Activated CD8-positive, alpha-beta memory T cell treated with anti-CD3 and anti-CD28 coated beads, Interleukin-2, amount 50 U/mL, for 1 hour (primary cell): Measurements from ENCODE around the gene SHB.
"Not testable (repeated sequence)": the region's sequence is repeated elsewhere in the genome, so short reads cannot be mapped to it uniquely, and the experiment has no call there.

Experiments
- DNase-seq: peaks from one replicate; pipeline ENCODE4 v3.0.0-alpha.2; 2020; ENCODE audit errors: extremely low read depth

SHB gene

DNA sequence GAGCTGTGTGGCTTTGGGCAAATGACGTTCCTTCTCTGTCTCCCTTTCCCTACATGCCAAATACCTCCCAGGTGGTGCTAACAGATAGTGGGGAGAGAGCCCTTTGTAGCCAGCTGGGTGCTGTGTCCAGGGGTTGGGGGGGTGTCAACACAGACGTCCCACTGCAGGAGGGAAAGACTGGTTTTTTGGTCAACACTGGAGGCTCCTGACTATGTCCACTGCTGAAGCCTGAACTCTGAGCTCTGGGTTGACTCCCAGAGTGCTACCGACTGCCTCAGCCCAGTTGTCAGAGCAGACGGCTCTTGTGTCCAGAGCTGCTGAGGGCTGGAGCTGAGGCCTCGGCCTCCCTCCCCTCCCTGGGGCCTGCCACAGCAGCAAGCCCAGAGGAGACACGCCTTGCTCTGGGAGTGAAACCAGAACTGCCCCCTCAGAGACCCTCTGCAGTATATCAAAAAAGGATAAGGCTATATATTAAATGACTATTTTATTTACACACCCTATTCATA is 150.3 kb downstream of the SHB start:
- no peak for DNase-seq

DNA sequence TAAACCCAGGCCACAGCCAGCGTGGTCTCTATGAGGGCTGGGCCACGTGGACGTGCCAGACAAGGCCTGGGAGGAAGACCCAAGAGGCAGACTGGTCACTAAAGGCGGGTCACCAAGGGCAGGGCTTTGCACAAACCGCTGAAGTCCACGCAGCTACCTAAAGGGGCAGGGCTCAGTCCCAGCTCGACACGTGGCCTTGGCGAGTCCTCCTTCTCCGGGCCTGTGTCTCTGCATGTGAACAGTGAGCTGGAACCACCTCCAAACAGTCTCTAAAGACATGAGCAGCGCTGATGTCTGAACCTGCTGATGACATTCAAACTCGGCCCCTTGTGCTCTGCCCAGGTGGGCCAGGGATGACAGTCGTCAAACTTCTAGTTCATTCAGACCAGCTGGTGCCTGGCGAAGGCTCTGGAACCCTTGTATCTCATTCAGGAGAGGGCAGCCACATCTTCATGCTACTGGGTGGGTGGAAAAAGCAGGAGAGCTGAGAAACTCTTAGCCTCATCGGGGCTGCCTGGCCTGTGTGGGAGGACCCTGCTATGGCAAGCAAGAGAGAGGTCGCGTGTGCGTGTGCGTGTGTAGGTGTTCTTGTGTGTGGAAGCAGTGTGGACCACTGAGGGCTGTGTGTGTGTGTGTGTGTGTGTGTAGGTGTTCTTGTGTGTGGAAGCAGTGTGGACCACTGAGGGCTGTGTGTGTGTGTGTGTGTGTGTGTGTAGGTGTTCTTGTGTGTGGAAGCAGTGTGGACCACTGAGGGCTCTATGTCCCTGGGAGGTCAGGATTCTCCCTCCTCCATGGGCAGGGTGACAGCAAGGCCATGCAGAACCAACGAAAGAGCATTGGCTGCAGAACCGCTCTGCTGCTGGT is 151.0 kb downstream of the SHB start:
- no peak for DNase-seq

DNA sequence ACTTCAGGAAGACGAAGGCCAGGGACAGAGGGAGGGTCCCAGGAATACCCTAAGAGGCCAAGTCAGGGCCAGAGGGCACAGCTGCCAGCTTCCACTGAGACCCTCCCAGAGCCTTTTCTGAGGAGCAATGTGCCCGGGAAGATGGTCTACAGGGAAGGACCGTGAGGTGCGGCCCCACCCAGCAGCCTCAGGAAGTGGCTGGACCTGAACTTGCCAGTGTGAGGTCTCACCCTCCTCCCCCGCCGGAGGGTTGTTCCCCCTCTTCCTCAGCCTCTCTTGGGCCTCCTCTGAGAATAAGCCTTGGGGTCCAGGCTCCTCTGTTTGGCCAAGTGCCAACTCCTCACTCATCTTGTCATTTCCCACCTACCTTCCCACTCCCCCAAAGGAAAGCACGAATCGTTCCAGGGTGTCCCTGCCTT is 151.7 kb downstream of the SHB start:
- DNase-seq = no peak

DNA sequence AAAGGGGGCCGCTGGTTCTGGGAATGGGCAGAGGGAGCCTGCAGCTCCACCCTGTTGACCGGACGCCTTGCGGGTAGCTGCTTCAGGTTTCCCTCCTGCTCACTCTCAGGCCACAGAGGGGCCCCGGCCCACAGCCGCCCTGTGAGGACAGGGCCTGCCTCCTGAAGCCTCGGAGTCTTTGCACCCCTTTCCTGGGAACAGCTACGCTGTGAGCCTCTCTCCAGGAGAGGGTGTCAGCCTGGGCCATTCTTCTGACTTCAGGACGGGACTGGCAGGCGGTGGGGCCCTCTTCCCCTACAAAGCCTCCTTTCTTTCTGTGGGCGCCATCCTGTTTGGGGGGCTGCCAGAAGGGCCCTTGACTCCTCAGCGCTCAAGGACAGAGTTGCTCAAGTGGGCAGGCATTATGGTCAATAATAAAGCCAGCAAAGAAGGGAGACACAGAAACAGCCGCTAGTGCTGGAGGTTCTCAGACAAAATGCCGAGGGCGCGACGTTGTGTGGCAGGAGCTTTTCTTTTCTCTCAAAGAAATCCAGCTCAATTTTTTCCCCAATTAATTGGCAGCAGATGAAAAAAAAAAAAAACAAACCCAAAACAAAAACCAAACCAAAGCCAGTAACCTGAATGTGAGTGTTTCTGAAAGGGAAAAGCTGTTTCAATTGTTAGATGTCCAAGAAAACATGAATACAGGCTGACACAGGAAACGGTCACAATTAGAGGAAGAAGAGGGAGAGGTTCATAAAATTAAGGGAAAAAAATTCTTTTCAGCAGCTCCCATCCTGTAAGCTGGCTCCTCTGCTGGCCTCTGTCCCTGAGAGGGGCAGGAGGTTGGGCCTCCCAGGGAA is 152.3 kb downstream of the SHB start:
- DNase-seq = no peak

DNA sequence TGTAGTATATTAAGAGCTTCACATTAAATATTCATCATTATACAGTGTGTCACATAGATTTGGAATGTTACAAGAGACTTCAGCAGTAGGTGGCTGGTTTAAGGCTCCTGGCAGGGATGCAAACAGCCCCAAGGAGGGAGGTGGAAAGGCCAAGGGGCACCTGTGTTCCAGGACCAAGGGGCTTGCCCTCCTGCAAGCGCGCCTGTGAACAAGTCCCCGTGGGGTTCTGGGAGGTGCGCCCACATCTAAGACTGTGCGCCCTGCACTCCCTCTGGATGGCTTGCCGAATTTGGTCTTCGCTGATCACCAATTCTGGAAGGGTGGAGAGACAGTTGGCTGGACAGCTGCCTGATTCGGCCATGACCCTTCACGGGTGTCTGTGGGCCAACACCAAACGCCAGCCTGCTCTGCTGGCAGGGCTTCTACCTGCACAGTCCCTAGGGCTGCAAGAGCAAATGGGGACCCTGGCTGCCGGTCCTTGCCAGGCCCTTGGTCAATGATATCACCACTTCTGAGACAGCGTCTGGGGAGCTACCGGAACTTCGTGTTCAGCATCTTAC is 153.0 kb downstream of the SHB start:
- no peak for DNase-seq

DNA sequence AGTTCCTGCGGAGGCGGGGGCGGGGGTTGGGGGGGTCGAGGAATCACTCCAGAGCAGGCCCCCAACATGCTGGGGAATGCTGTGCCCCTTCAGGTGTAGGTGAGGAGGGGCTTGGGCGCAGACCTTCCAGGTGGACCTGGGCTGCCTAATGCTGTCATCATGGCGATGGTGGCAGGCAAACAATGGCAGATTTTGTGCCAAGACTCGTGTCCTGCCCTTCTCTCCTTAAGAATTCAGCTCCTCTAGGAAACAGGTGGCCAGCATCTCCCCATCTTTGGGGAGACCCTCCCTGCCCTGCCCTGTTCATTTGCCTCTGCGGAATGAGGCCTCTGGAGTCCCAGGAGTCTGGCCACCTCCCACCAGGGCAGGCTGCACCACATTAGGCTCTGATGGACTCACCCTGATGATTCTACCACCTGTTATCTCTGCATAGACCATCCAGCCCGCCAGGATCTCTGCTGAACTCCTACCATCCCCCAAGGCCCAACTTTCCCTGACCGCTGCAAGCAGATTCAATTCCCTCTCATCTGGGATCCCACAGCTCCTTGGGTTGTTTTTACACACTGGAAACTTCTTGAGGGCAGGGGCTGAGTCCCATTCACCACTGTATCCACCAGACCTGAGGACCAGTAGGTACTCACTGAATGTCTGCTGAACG is 154.2 kb downstream of the SHB start:
- DNase-seq = no peak

DNA sequence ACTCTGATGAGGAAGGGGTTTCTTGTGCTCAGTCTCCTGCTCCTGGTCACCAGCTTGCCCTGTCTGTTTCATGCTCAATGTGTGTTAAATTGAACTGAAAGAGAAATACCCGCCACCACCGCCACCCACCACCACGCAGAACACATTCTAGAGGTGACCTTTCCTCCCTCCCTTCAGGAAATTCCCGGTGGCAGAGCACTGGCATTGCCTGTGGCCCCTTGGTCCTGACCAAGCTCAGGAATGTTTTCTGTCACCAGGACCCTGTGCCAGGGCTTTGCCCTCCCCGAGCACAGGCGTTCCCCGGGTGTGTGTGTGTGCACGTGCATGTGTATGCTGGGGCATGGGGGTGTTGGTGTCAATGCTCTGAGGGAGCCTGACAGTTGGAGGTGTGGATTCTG is 154.9 kb downstream of the SHB start:
- DNase-seq = no peak

DNA sequence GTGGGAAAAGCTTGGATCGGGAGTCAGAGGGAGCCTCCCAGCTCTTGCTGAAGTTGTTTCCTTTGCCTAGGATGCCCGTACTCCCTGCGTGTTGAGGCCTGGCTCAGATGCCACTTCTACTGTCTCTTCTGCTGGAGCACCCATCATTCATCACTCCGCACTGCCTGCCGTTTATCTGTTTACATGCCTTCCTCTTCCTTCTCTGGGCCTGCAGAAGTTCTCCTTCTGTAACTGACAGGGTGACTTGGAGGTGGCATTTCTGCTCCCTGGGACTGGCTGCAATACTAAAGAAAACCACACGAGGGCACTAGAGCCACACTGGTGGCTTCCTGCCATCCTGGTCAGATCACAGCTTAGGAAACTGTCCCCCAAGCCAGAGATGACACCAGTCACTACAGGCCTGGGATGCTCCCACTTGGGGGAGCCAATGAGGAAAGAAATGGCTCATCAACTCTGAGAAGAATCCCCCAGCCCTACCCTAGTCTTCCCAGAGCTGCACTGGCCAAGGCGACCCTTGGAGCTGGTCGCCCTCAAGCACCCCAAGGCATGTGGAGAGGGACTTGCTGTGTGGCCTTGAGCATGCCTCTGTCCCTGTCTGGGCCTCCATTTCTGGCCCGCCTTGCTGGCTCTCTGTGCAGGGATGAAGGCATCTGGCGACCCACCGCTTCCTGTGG is 155.4 kb downstream of the SHB start:
- DNase-seq = peak; percentile 19

DNA sequence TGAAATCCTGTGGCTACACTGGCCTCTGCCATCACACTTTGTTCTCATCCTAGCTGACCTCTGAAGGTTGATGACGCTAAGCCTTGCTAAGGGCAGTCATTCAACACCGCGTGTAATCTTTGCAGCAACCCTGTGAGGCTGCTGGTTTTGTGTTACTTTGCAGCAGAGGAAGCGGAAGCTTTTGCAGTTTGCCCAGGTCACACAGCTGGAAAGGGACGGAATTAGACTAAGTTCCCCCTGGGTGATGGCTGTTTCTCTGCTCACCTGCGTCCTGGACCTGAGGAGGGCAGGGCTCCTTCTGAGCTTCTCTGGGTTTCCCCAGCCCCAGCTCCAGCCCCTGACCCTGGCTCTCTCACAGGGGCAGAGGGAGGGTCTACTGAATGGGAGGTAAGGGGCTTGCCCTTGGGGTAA is 157.8 kb downstream of the SHB start:
- DNase-seq = no peak

DNA sequence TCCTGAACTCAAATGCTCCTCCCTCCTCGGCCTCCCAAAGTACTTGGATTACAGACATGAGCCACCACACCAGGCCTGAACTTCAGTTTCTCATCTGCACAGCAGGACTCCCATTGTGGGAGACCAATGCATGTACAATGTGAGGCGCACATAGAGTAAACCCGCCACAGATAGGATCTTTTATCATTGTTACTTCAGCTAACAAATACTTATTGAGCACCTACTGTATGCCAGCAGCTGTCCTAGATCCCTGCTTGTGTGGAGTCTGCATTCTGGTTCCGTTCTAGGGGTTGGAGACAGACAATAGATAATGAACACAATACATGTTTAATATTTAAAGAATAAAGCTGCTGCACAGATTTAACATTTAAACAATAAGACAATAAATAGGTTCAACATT is 158.8 kb downstream of the SHB start:
- DNase-seq = no peak

DNA sequence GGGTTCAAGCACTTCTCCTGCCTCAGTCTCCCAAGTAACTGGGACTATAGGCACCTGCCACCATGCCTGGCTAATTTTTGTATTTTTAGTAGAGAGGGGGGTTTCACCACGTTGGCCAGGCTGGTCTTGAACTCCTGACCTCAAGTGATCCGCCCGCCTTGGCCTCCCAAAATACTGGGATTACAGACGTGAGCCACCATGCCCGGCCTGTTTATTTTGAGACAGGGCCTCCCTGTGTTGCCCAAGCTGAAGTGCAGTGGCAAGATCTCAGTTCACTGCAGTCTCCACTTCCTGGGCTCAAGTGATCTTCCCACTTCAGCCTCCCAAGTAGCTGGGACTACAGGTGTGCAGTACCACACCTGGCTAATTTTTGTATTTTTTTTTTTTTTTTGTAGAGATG is 159.2 kb downstream of the SHB start:
- DNase-seq = not testable (repeated sequence)

DNA sequence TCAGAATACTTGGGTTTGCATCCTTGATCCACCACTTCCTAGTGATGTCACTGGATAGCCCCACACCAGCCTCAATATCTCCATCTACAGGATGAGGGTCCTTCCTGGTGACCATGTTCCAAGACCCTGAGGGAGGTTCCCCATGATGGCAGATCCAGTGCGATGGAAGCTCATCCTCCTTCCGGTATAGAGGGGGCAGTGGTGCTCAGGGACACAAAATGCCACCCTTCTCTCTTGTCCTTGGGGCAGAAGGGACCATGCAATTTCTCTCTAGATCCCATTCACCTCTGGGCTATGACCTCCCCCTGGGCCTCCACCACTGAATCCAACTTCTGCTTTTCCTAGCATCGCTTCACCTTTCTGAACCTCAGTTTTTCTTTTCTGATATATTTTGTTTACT is 159.7 kb downstream of the SHB start:
- no peak for DNase-seq

DNA sequence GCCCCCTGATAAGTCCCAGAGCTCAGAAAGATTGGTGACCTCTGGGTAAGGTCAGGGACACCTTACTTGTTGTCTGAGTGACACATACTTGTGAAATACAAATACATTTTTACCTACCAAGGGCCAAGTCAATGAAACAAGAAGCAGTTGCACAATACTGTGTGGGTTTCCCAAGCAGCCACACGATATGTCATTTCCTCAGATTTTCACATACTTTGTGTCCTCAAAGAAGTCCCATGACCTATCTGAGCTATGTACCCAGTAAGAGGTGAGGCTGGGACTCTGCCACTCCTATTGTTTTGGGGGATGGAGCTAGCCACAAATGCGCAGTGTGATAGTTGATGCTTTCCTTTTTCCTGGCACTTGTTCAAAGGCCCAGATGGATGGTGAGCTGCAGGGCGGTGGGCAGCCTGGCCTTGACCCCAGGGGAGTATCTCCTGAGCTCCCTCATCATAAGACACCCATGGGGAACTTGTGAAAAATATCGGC is 160.3 kb downstream of the SHB start:
- DNase-seq = no peak

DNA sequence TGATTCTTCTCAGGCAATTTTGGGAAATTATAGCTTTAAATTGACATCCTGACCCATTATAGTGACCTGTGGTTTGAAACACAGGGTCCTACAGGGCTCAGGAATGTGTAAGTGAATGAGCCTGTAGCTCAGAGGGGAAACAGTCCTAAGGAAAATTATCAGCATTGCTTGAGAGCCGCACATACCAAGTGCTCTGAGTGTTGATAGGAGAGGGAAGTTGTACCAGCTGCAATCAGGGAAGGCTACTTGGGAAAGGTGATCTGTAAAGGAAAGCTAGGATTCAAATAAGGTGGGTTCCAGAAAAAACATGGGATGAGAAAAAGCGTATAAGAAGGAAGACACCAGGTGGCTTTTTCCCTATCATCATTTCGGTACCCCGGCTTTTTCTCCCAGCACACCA is 160.7 kb downstream of the SHB start:
- DNase-seq = no peak

DNA sequence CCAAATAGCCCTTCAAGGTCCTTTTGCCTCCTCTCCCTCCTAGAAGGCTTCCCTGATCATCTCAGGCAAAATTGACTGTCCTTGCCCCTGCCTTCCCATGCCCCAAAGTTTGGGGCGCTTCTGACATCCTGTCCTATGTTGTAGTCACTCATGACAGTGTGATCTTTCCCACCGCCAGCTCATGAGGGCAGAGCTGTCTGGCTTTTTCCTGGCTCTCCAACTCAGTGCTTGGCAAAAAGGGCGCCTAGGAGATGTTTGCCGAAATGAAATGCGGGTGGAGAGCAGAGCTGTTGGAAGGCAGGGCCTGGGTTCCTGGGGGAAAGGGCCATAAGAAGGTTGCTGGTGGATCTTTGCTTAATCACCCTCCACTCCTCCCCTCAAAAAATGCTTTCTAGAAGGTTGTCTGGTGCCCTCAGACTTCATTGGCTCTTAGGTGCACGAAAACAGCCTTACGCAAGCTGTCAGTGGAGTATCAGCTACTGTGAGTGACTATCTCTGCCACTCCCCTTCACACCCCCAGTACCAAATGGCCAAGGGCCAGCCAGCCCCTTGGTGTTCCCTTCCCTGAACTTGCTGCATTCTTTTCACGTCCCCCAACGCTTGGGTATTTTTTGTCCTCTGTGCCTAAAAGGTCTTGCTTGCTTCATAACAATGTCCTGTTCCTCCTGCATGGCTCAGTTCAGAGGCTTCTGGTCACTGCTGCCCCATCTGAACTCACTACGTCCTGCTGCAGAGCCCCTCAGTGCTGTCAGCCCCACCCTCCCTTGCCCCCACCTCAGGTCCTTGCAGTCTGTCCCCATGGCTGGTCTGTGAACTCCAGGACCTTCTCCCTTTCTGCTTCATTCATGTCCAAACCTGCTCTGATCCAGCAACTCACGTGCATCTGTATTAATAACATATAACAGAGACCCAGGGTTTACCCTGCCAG is 162.5 kb downstream of the SHB start:
- DNase-seq = no peak

DNA sequence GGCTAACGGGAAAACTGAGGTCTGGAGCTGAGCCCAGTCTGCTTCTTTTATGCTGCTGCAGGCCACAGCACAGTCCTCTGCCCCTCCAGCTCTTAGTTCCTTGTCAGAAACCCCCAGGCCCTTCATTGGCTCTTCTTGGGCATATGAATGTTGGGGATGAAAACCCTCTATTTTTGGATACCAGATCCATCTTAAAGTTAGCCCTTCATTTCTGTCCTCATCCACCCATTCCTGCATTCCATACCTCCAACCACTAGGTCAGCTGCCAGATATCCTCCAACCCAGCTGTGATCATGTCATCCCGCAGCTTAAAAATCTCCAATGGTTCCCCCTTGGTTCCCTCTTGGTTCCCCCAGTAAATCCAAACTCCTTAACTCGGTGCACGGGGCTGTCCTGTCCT is 163.3 kb downstream of the SHB start:
- DNase-seq = no peak

DNA sequence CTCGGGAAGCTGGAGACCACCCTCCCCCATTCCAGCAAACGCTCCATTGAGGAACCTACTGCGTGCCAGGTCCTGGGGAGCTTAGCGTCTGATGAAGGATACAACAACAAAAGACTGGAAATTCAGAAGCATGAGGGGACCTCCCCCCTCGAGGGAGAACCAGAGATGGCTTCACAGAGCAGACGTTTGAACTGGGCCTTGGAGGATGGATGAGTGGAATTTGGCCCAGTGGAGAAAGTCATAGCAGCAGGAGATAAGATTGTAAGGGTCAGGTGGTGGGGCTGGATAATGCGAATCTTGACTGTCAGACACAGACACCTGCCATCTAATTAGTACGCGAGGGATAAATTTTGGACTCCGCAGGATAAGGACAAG is 163.9 kb downstream of the SHB start:
- no peak for DNase-seq

DNA sequence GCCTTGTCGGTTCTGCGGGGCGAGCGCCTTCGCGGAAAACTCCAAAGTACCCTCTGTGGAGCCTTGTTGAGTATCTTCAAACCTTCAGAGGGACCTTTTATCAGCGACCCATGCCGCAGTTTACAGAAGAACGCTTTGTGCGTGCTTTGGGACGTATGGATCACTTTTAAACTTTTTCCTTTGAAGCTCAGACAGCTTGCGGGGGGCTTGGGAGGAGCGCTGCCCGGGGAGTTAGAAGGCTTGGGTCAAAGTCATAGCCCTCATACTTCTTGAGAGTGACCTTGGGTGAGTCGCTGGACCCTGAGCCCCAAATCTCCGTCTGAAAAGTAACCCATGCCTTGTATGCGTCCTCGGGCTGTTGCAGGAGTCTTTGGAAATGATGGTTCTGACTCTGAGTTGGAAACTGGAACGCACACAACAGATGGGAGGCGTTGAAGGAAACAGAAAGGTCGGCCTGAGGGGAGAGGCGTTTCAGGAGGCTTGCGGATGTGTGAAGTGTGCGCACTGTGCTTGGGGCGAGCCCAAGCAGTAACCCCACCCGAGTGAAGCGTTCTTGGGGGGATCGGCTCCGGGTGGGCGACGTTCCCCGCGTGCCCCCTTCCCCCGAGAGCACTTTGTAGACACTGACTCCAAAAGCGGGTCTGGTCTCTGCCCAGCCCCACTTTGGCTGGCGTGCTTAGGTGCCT is 164.4 kb downstream of the SHB start:
- DNase-seq = no peak

DNA sequence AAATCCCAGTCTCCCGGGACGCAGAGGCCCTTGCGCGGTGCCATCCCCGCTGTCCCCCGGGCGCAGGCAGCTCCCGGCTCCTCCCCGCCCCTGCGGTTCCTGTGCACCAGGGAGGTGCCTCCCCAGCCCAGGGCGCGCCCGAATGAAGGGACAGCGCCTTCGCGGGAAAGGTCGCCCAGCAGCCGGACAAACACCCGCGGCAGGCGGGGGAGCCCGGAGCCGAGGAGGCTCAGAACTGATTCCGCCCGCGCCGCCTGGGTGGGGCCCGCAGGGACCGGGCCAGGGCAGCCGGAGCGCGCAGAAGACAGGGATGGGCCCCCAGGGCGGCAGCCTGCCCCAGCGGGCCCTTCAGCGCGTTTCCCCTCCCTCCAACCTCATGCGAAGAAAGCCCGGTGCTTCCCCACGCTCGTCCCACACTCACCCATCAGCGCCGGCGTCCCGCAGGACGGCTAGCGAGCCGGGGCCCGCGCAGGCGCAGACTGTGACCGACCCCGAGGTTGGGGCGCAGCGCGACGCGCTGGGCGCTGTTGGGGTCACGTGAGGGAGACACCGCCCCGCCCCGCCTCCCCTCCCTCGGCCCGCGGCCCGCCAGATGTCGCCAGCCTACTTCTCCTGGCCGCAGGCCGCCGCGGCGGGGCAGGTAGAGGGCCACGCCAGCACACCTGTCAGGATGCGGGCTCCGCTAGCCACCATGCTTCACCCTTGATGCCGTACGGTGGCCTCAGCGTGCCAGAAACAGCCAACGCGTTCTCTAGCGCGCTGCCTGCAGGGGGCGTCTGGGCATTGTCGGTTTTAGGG is 165.2 kb downstream of the SHB start, which contains the start of gene SLC25A51:
Gene SLC25A51 (minus strand): TSS at position 481 of the 798 bp plus-strand sequence. CDS start 15,577 bp downstream, outside the sequence.
- peak; percentile 90 for DNase-seq
